ENCODE data around the gene MAN1A1.

Gene MAN1A1

GRCh38 chr6:119333063-119333609, 16.4 kb downstream of the MAN1A1 start:
- Histone ChIP-seq H3K27me3 (ENCODE audit: control insufficient read depth, insufficient read depth, low read length) (no peaks in the 10 kb centered on the region), H3K27ac (ENCODE audit: low read length) (no peak overlapping the region), H3K36me3 (ENCODE audit: control insufficient read depth, low read depth, low read length) (no peaks in the 10 kb centered on the region), H3K4me1 (ENCODE audit: control insufficient read depth, low read depth, low read length) (peaks cover 9% of the 10 kb centered on the region), H3K4me3 (ENCODE audit: low read length) (no peak overlapping the region), H3K9me3 (ENCODE audit: control insufficient read depth, low read depth, low read length) (no peaks in the 10 kb centered on the region), H3K9ac (ENCODE audit: low read length) (no peak overlapping the region)

DNA sequence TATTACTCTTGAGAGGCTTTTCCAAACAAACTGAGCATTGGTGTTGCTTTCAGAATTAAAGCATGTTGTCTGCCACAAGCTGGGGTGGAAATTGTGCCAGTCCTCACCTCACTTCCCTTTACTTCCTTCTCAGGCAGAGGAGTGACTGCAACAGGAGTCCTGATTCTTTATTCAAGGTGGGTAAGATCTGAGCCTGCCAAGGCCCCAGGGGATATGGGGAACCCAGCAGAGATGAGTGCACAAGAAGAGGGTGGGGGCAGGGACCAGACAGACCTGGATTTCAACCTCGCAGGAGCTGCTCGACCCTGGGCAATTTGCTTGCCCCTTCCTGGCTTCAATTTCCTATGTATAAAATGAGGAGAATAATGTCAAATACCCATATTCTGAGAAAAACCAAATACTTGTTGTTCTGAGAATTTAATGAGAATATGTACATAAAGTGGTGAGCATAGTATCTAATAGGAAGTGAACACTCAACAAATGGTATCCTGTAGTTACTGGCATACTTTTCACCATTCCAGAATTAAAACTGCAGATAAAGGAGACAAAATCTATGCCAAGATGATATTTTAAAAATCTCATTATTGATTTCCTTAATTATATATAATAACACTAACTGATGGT, 17.8 kb downstream of the MAN1A1 start:
- H3K27me3 ChIP-seq (ENCODE audit: control insufficient read depth, insufficient read depth, low read length) = no peaks in the 10 kb centered on the region
- H3K9ac ChIP-seq (ENCODE audit: low read length) = no peak overlapping the region
- no peak overlapping the region for H3K4me3 ChIP-seq (ENCODE audit: low read length)
- peaks cover 5% of the 10 kb centered on the region for H3K4me1 ChIP-seq (ENCODE audit: control insufficient read depth, low read depth, low read length)
- no peaks in the 10 kb centered on the region for H3K36me3 ChIP-seq (ENCODE audit: control insufficient read depth, low read depth, low read length)
- H3K9me3 ChIP-seq (ENCODE audit: control insufficient read depth, low read depth, low read length) = no peaks in the 10 kb centered on the region
- no peak overlapping the region for H3K27ac ChIP-seq (ENCODE audit: low read length)

- no peaks in the 10 kb centered on the region for H3K36me3 ChIP-seq (ENCODE audit: control insufficient read depth, low read depth, low read length)
- peaks cover 5% of the 10 kb centered on the region for H3K4me1 ChIP-seq (ENCODE audit: control insufficient read depth, low read depth, low read length)
- H3K27ac ChIP-seq (ENCODE audit: low read length) = no peak overlapping the region
- H3K9me3 ChIP-seq (ENCODE audit: control insufficient read depth, low read depth, low read length) = no peaks in the 10 kb centered on the region
- H3K27me3 ChIP-seq (ENCODE audit: control insufficient read depth, insufficient read depth, low read length) = no peaks in the 10 kb centered on the region
- H3K9ac ChIP-seq (ENCODE audit: low read length) = no peak overlapping the region
- H3K4me3 ChIP-seq (ENCODE audit: low read length) = no peak overlapping the region
These were observed 18.9 kb downstream of the MAN1A1 start for GRCh38 chr6:119330520-119331113.

DNA sequence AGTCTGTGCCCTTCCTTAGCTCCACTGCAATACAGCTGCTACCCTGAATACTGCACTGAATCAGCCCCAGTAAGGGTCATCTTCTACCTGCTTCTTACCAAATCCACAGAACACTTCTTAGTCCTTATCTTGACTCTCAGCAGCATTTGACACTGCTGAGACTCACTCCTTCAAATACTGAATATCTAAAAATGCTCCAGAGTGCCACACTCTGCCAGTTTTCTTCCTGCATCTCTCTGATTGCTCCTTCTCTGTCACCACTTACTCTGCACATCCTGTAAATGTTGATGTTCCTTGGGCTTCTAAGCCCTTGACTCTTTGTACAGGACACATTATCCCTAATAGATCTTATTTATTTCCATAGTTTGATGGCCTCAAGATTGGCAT, 19.8 kb downstream of the MAN1A1 start:
- no peaks in the 10 kb centered on the region for H3K27me3 ChIP-seq (ENCODE audit: control insufficient read depth, insufficient read depth, low read length)
- H3K4me3 ChIP-seq (ENCODE audit: low read length) = no peak overlapping the region
- no peaks in the 10 kb centered on the region for H3K9me3 ChIP-seq (ENCODE audit: control insufficient read depth, low read depth, low read length)
- H3K4me1 ChIP-seq (ENCODE audit: control insufficient read depth, low read depth, low read length) = peaks cover 5% of the 10 kb centered on the region
- H3K36me3 ChIP-seq (ENCODE audit: control insufficient read depth, low read depth, low read length) = no peaks in the 10 kb centered on the region
- no peak overlapping the region for H3K9ac ChIP-seq (ENCODE audit: low read length)
- H3K27ac ChIP-seq (ENCODE audit: low read length) = no peak overlapping the region

DNA sequence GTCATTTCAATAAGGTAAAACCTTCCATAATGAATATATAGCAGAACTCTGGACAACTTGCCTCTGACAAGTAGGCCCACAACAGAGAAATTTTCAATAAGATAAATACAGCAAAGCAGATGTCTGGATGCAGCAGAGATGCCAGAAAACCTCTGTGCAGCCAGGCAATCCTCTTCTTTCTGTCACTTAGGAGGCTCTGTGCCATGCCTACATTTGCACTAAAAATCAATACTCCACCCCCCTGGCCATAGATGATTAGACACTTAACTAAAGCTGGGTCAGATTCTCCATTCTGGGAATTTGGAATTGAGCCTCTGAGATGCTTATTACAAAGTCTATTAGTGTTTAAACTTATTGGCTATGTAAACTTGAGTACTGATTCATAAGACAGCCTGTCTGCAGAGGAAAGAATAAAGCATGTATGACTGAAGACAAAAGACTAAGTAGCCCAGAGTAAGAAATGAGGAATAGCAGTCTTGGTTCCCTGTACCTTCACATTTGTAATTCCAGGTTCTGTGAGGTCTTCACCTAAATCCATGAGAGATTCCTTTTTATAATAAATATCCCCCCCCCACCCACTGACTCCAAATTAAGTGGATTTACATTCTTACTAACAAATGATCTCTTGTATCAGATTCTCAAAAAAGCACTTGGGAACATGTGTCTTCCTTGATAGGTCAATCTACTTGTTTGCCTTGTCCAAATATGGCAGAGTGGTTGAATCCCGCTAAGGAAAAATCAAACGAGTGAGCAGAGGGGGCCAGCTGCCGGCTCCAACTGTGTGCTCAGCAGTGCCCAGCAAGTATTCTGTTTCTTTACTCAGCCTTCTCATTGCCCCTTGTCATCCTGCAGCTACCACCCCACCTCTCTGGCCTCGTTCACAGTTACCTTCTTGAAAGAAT, 20.4 kb downstream of the MAN1A1 start:
- Histone ChIP-seq H3K9ac (ENCODE audit: low read length) (no peak overlapping the region), H3K27me3 (ENCODE audit: control insufficient read depth, insufficient read depth, low read length) (no peaks in the 10 kb centered on the region), H3K4me3 (ENCODE audit: low read length) (no peak overlapping the region), H3K4me1 (ENCODE audit: control insufficient read depth, low read depth, low read length) (peaks cover 5% of the 10 kb centered on the region), H3K36me3 (ENCODE audit: control insufficient read depth, low read depth, low read length) (no peaks in the 10 kb centered on the region), H3K9me3 (ENCODE audit: control insufficient read depth, low read depth, low read length) (no peaks in the 10 kb centered on the region), H3K27ac (ENCODE audit: low read length) (no peak overlapping the region)

- no peak overlapping the region for H3K9ac ChIP-seq (ENCODE audit: low read length)
- no peak overlapping the region for H3K4me3 ChIP-seq (ENCODE audit: low read length)
- H3K36me3 ChIP-seq (ENCODE audit: control insufficient read depth, low read depth, low read length) = no peaks in the 10 kb centered on the region
- H3K4me1 ChIP-seq (ENCODE audit: control insufficient read depth, low read depth, low read length) = peaks cover 5% of the 10 kb centered on the region
- no peaks in the 10 kb centered on the region for H3K9me3 ChIP-seq (ENCODE audit: control insufficient read depth, low read depth, low read length)
- no peaks in the 10 kb centered on the region for H3K27me3 ChIP-seq (ENCODE audit: control insufficient read depth, insufficient read depth, low read length)
- H3K27ac ChIP-seq (ENCODE audit: low read length) = no peak overlapping the region
These were observed 21.3 kb downstream of the MAN1A1 start for GRCh38 chr6:119328254-119328653.

DNA sequence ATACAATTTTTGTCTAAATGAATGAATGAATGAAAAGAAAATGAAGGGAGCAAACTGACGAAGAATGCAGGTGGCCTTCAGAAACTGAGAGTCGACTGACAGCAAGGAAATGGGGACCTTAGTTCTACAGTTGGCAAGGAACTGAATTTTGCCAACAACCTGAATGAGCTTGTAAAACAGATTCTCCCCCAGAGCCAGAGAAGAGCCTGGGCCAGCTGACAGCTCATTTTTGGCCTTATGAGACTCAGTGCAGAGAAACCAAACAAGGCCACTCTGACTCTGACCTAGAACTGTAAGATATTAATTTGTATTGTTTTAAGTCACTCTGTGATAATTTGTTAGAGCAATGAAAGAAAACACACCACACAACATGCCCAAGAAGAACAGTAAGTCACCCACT, 21.8 kb downstream of the MAN1A1 start:
- Histone ChIP-seq H3K9me3 (ENCODE audit: control insufficient read depth, low read depth, low read length) (no peaks in the 10 kb centered on the region), H3K9ac (ENCODE audit: low read length) (no peak overlapping the region), H3K27me3 (ENCODE audit: control insufficient read depth, insufficient read depth, low read length) (no peaks in the 10 kb centered on the region), H3K4me1 (ENCODE audit: control insufficient read depth, low read depth, low read length) (peaks cover 5% of the 10 kb centered on the region), H3K27ac (ENCODE audit: low read length) (no peak overlapping the region), H3K4me3 (ENCODE audit: low read length) (no peak overlapping the region), H3K36me3 (ENCODE audit: control insufficient read depth, low read depth, low read length) (no peaks in the 10 kb centered on the region)

GRCh38 chr6:119326291-119327005, 23.1 kb downstream of the MAN1A1 start:
- Histone ChIP-seq H3K9ac (ENCODE audit: low read length) (no peak overlapping the region), H3K4me3 (ENCODE audit: low read length) (no peak overlapping the region), H3K27ac (ENCODE audit: low read length) (no peak overlapping the region), H3K27me3 (ENCODE audit: control insufficient read depth, insufficient read depth, low read length) (no peaks in the 10 kb centered on the region), H3K36me3 (ENCODE audit: control insufficient read depth, low read depth, low read length) (no peaks in the 10 kb centered on the region), H3K9me3 (ENCODE audit: control insufficient read depth, low read depth, low read length) (no peaks in the 10 kb centered on the region), H3K4me1 (ENCODE audit: control insufficient read depth, low read depth, low read length) (no peaks in the 10 kb centered on the region)

GRCh38 chr6:119325559-119326265, 23.8 kb downstream of the MAN1A1 start:
- no peaks in the 10 kb centered on the region for H3K4me1 ChIP-seq (ENCODE audit: control insufficient read depth, low read depth, low read length)

GRCh38 chr6:119324718-119325117, 24.8 kb downstream of the MAN1A1 start:
- Histone ChIP-seq H3K9me3 (ENCODE audit: control insufficient read depth, low read depth, low read length) (no peaks in the 10 kb centered on the region), H3K27me3 (ENCODE audit: control insufficient read depth, insufficient read depth, low read length) (no peaks in the 10 kb centered on the region), H3K27ac (ENCODE audit: low read length) (no peak overlapping the region), H3K4me3 (ENCODE audit: low read length) (no peak overlapping the region), H3K4me1 (ENCODE audit: control insufficient read depth, low read depth, low read length) (no peaks in the 10 kb centered on the region), H3K9ac (ENCODE audit: low read length) (no peak overlapping the region), H3K36me3 (ENCODE audit: control insufficient read depth, low read depth, low read length) (no peaks in the 10 kb centered on the region)

More at GRCh38 chr6:119325559-119326265, 23.8 kb downstream of the MAN1A1 start:
- Histone ChIP-seq H3K9me3 (ENCODE audit: control insufficient read depth, low read depth, low read length) (no peaks in the 10 kb centered on the region), H3K36me3 (ENCODE audit: control insufficient read depth, low read depth, low read length) (no peaks in the 10 kb centered on the region), H3K27ac (ENCODE audit: low read length) (no peak overlapping the region), H3K27me3 (ENCODE audit: control insufficient read depth, insufficient read depth, low read length) (no peaks in the 10 kb centered on the region), H3K9ac (ENCODE audit: low read length) (no peak overlapping the region), H3K4me3 (ENCODE audit: low read length) (no peak overlapping the region)
